ENCODE measurements around the gene TMBIM1.

The TMBIM1 gene

GRCh38 chr2:218257390-218257981 lies 34.8 kb downstream of the TMBIM1 start:
- DNase-seq (ENCODE audit: low spot score), result peak; percentile 79

GRCh38 chr2:218256612-218257350 lies 35.5 kb downstream of the TMBIM1 start:
- no peak for DNase-seq (ENCODE audit: low spot score)

DNA sequence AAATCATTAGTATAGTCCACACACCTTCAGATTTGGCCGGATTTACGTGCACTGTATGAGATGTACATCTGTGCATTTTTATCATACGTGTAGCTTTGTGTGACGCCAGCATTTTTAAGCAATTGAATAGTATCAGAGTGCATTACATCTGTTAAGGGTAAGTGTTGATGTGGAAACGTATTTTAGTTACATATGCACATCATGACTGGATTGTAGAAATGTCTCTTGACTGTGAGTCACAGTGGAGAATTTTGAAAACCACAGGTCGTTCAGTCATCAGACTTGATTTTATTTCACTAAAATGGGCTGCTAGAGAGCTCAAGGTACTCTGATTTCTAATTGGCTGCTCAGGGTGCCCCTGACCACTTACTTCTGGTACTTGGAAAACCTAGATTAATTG lies 36.9 kb downstream of the TMBIM1 start:
- no peak for DNase-seq (ENCODE audit: low spot score)

GRCh38 chr2:218253232-218253625 lies 39.1 kb downstream of the TMBIM1 start:
- no peak for DNase-seq (ENCODE audit: low spot score)

DNA sequence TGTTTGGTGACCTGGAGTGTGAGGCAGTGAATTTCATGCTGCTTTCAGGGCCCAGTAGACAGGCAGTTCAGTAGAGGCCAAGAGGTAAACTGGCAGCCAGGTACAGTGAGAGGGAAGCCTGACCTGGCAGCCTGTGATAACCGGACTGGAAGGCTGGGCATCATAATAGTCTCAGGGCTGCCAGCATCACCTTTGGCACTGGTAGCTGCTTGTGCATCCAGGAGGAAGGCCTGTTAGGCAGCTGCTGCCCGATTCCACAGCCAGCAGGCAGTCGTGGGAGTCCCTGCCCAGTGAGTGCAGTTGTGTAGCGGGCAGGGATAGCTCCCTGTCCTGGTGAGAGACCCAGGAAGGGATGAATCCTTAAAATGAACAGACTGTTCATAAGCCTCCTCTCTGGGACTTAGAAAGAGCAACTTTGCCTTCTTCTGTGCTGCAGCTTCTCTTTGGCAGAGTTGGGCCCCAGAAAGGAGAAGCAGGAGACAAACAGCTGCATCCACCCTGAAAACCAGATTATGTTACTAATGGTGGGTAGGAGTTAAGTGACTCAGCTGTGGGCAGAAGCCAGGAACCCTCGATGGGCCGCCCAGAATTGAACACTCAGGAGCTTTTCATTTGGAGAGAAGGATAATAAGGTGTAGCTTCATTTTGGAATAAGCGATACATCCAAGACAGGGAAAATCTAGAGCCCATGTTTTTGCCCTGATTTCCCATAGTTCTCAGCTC lies 39.6 kb downstream of the TMBIM1 start:
- DNase-seq (ENCODE audit: low spot score), result no peak

DNA sequence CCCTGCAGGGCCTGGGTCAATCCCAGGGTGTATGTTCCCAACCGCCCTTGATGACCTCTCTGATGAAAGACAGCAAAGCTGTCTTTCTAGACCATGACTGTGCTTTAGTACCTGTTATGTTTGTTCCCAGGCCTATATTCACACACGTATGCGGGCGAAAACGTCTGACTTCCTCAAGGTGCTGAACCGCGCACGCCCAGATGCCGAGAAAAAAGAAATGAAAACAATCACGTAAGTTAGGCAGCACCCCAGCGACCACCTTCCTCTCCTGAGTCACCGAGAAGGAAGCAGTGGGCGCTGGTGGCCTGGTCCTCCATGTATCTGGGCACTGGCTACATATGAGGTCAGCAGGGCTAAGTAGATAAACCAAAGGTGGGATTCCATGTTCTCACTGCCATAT lies 42.6 kb downstream of the TMBIM1 start:
- no peak for DNase-seq (ENCODE audit: low spot score)

- DNase-seq (ENCODE audit: low spot score), result no peak
Measured at GRCh38 chr2:218245214-218245613, 47.1 kb downstream of the TMBIM1 start.

DNA sequence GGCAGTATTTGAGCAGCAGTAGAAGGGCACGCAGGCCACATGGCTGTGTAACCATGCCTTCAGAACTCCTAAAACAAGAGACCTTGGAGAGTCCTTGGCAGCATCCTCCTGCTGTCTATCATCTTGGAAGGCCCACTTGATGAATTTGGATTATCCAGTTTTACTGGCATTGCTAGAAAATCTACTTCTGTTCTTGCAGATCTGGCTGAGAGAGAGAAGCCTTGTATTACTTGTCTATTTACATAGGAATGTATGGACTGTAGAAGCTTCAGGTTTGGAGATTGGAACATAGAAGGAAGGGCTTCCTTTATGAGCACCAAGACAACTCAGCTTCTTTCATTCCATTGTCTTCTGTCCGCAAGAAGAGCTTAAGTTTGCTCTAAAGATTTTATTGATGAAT lies 47.6 kb downstream of the TMBIM1 start:
- DNase-seq (ENCODE audit: low spot score), result no peak

- no peak for DNase-seq (ENCODE audit: low spot score)
Measured at GRCh38 chr2:218244204-218244603, 48.1 kb downstream of the TMBIM1 start.

DNA sequence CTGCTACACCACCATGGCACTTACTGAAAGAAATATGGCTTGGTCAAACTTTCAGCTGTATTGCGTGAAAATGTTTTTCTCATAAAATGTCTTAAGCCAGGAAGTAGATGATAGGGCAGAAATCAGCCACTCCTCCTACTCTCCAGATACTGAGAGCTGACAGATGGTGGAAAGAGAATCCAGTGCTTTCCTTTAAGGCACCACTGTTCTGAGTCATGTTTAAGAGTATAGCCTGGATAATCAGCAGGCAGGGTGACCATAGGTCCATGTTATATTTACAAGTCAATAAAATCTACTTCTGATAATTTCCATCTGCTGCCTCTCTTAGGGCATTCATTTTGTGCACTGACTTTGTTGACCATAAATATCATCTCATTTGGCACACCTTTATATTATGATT lies 53.4 kb downstream of the TMBIM1 start:
- DNase-seq (ENCODE audit: low spot score), result no peak

GRCh38 chr2:218236829-218237228 lies 55.5 kb downstream of the TMBIM1 start:
- DNase-seq (ENCODE audit: low spot score), result no peak

DNA sequence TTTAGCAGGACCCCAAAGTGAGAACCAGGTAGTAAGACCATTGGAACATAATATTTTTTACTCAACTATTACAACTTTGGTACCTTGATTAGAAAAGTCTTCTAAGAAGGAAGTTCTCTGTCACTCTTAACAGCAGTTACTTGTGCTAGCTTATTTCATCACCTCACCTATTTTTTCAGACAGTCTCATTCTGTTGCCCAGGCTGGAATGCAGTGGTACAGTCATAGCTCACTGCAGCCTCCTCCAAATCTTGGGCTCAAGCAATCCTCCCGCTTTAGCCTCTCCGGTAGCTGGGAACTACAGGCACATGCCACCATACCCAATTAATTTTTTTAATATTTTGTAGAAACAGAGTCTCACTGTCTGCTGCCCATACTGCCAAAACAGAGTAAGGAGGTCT lies 57.3 kb downstream of the TMBIM1 start:
- DNase-seq (ENCODE audit: low spot score), result no peak

- no peak for DNase-seq (ENCODE audit: low spot score)
Measured at GRCh38 chr2:218234521-218234920, 57.8 kb downstream of the TMBIM1 start.

- DNase-seq (ENCODE audit: low spot score), result no peak
Measured at GRCh38 chr2:218233543-218233942, 58.8 kb downstream of the TMBIM1 start.

- peak; percentile 64 for DNase-seq (ENCODE audit: low spot score)
Measured at GRCh38 chr2:218230882-218231281, 61.4 kb downstream of the TMBIM1 start.

GRCh38 chr2:218229851-218230250 lies 62.5 kb downstream of the TMBIM1 start:
- DNase-seq (ENCODE audit: low spot score), result no peak

DNA sequence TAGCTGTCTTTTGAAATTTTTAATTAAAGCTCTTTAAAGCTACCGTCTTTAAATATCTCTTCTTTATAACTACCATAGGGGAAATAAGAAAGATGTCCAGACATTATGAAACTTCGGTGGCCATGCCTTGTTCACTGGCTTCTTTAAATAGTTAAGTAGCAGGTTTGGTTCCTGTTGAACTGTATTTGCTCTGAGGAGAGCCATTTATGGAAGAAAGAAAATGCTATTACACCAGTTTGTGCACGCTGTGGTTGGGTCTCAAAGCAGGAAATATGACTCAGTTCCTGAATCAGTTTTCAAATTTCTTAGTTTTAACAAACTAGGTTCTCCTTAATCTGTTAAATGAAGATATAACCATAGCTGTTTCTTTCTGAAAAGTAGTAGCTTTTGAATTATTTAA lies 63.1 kb downstream of the TMBIM1 start:
- DNase-seq (ENCODE audit: low spot score), result peak; percentile 73

DNA sequence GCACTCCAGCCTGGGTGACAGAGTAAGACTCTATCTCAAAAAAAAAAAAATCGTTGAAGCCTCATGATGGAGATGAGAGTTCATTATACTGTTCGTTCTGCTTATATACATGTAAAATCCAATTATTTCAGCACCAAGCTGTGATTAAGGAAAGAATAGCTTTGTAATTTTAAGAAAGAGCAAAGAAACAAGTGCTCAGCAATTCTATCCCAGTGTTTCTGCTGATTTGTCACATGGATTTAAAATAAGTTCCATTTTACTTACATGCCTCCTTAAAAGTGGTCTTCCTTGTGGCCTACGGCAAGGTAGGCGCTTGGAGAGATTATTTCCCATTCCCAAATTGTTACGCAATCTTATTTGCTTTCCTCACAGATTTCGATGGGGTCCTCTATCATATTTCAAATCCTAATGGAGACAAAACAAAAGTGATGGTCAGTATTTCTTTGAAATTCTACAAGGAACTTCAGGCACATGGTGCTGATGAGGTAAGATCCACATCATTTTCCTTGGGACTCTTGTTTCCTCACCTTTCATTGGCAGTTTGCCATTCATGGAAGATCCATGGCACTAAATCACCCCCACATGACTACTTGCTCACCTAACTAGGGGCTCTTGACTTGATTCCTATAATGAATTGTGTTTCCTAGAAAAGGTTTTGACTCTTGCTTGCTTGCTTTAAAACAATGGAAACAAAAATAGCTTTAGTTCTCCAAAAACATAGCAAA lies 63.8 kb downstream of the TMBIM1 start:
- DNase-seq (ENCODE audit: low spot score), result no peak

- no peak for DNase-seq (ENCODE audit: low spot score)
Measured at GRCh38 chr2:218226903-218227302, 65.4 kb downstream of the TMBIM1 start.
